HepG2 (cell line): ENCODE measurements around the gene CTSG.

Experiments used
- HNF4G ChIP-seq, 2 experiments: sonication (generic) in 1 of 2; formaldehyde crosslinking in 1 of 2; IDR thresholded peaks; 2 replicates each; pipeline versions ENCODE4 v1.4.0 to v1.6.1; 2011 to 2020; ENCODE audit warnings: borderline replicate concordance in 2 of 2, low read depth in 2 of 2, mild to moderate bottlenecking in 2 of 2, low read length in 1 of 2, missing genetic modification reagents in 1 of 2, moderate library complexity in 1 of 2
- POLR2A ChIP-seq, 2 experiments: IDR thresholded peaks; 2 replicates each; pipeline ENCODE4 v1.6.1; 2011; ENCODE audit warnings: low read depth in 2 of 2, low read length in 2 of 2, mild to moderate bottlenecking in 1 of 2, moderate library complexity in 1 of 2; ENCODE audit not compliant: insufficient read depth in 1 of 2
- SKIL ChIP-seq: sonication (generic); formaldehyde crosslinking; IDR thresholded peaks from 2 replicates; pipeline ENCODE4 v1.8.0; 2022; ENCODE audit warnings: missing genetic modification reagents, mild to moderate bottlenecking, moderate library complexity, borderline replicate concordance
- SMARCC2 ChIP-seq: fragments of 450-650 bp; IDR thresholded peaks from 2 replicates; pipeline ENCODE4 v1.6.1; 2017; ENCODE audit warnings: antibody characterized with exemption, mild to moderate bottlenecking
- SMC3 ChIP-seq: IDR thresholded peaks from 2 replicates; pipeline ENCODE4 v1.6.1; 2011; ENCODE audit warnings: low read length, improper control_type of control experiment
- SP1 ChIP-seq, 2 experiments: fragments of 450-650 bp in 1 of 2; sonication (generic) in 1 of 2; formaldehyde crosslinking in 1 of 2; IDR thresholded peaks; 2 replicates each; pipeline versions ENCODE4 v1.4.0 to v1.6.1; 2016 to 2020; ENCODE audit warnings: missing genetic modification reagents in 1 of 2
- TAF1 ChIP-seq: sonication (generic); formaldehyde crosslinking; IDR thresholded peaks from 2 replicates; pipeline ENCODE4 v1.4.0; 2020; ENCODE audit warnings: missing genetic modification reagents
- ZBTB33 ChIP-seq: sonication (generic); formaldehyde crosslinking; IDR thresholded peaks from 2 replicates; pipeline ENCODE4 v1.4.0; 2020; ENCODE audit warnings: missing genetic modification reagents
- ZFX ChIP-seq: sonication (generic); formaldehyde crosslinking; IDR thresholded peaks from 2 replicates; pipeline ENCODE4 v1.4.0; 2020; ENCODE audit warnings: mild to moderate bottlenecking, low read depth, missing genetic modification reagents, moderate library complexity
- ZNF709 ChIP-seq: sonication (generic); formaldehyde crosslinking; IDR thresholded peaks from 2 replicates; pipeline ENCODE4 v1.5.0; 2020; ENCODE audit warnings: mild to moderate bottlenecking, missing genetic modification reagents
- ZNF775 ChIP-seq: sonication (generic); formaldehyde crosslinking; IDR thresholded peaks from 2 replicates; pipeline ENCODE4 v1.4.0; 2020; ENCODE audit warnings: missing genetic modification reagents, mild to moderate bottlenecking, moderate library complexity, borderline replicate concordance
- ZNF777 ChIP-seq: sonication (generic); formaldehyde crosslinking; IDR thresholded peaks from 2 replicates; pipeline ENCODE4 v1.4.0; 2020; ENCODE audit warnings: missing genetic modification reagents
- TF ChIP-seq, protein P1 (sequence below): sonication (generic); formaldehyde crosslinking; IDR thresholded peaks from 2 replicates; pipeline ENCODE4 v1.5.0; 2020; ENCODE audit warnings: mild to moderate bottlenecking, missing genetic modification reagents, moderate library complexity
- TF ChIP-seq, protein P2 (sequence below): sonication (generic); formaldehyde crosslinking; IDR thresholded peaks from 2 replicates; pipeline ENCODE4 v1.8.0; 2022; ENCODE audit warnings: mild to moderate bottlenecking, missing genetic modification reagents, borderline replicate concordance

DNA sequence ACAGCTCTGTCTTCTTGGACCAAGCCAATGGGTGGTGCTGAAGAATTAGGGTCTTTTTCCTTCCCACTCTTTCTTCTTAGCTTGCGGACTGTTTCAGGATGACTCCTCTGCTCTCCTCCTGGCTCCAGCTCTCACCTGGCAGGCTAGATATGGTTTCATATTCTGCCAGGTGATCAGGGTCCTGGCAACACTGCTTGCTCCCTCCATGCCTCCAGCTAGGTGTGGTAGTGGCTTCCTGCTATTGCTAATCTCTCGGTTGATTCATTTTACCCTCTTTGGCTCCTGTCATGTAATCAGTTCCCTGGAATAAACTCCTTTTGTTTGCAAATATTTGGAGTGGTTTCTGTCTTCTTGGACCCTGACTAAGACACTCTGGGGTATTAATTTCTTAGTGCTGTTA lies 37.7 kb upstream of the CTSG start:
- TF ChIP-seq, protein P1, sequence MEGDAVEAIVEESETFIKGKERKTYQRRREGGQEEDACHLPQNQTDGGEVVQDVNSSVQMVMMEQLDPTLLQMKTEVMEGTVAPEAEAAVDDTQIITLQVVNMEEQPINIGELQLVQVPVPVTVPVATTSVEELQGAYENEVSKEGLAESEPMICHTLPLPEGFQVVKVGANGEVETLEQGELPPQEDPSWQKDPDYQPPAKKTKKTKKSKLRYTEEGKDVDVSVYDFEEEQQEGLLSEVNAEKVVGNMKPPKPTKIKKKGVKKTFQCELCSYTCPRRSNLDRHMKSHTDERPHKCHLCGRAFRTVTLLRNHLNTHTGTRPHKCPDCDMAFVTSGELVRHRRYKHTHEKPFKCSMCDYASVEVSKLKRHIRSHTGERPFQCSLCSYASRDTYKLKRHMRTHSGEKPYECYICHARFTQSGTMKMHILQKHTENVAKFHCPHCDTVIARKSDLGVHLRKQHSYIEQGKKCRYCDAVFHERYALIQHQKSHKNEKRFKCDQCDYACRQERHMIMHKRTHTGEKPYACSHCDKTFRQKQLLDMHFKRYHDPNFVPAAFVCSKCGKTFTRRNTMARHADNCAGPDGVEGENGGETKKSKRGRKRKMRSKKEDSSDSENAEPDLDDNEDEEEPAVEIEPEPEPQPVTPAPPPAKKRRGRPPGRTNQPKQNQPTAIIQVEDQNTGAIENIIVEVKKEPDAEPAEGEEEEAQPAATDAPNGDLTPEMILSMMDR (CRISPR knock-in tag): no peak
- TF ChIP-seq POLR2A (IDR thresholded peaks at IDR 0.05; ENCODE audit: insufficient read depth in 1 of 2, low read depth in 2 of 2, low read length in 2 of 2): no peak
- TF ChIP-seq HNF4G (IDR thresholded peaks at IDR 0.05; ENCODE audit: borderline replicate concordance, low read depth, low read length): no peak
- TF ChIP-seq HNF4G (CRISPR knock-in tag; IDR thresholded peaks at IDR 0.05; ENCODE audit: borderline replicate concordance, low read depth): no peak
- TF ChIP-seq, protein P2, sequence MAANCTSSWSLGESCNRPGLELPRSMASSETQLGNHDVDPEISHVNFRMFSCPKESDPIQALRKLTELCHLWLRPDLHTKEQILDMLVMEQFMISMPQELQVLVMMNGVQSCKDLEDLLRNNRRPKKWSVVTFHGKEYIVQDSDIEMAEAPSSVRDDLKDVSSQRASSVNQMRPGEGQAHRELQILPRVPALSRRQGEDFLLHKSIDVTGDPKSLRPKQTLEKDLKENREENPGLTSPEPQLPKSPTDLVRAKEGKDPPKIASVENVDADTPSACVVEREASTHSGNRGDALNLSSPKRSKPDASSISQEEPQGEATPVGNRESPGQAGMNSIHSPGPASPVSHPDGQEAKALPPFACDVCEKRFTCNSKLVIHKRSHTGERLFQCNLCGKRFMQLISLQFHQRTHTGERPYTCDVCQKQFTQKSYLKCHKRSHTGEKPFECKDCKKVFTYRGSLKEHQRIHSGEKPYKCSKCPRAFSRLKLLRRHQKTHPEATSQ (CRISPR knock-in tag): no peak
- TF ChIP-seq SMC3: no peak
- TF ChIP-seq ZNF775 (CRISPR knock-in tag): no peak
- TF ChIP-seq ZBTB33 (CRISPR knock-in tag): no peak
- no peak for TF ChIP-seq ZFX (CRISPR knock-in tag)
- no peak for TF ChIP-seq ZNF777 (CRISPR knock-in tag)
- no peak for TF ChIP-seq SP1 (IDR thresholded peaks at IDR 0.05)
- no peak for TF ChIP-seq SP1 (CRISPR knock-in tag; IDR thresholded peaks at IDR 0.05)
- TF ChIP-seq TAF1: no peak
- TF ChIP-seq SMARCC2: no peak
- TF ChIP-seq ZNF709 (CRISPR knock-in tag): no peak
- no peak for TF ChIP-seq SKIL (CRISPR knock-in tag)
